Adrenal gland (tissue), 5 donors: ENCODE results near the gene IGSF22.

Experiments
- POLR2A ChIP-seq, 2 donors: fragments of 450-650 bp; IDR thresholded peaks; one replicate each; pipeline ENCODE4 v1.6.1; 2017; ENCODE audit warnings: antibody characterized with exemption in 2 of 2, mild to moderate bottlenecking in 2 of 2, moderate library complexity in 1 of 2
- TF ChIP-seq, protein P1 (sequence below), 6 experiments: fragments of 450-650 bp in 4 of 6; fragments of 200-600 bp in 2 of 6; sonication (generic) in 1 of 6; IDR thresholded peaks; 1 replicate in 5 of 6; 2 replicates in 1 of 6; pipeline versions ENCODE4 v1.5.1 to v1.8.0; 2016 to 2021; ENCODE audit warnings: antibody characterized with exemption in 6 of 6, mild to moderate bottlenecking in 2 of 6, moderate library complexity in 1 of 6
- donor health status: DM: no; HTN: no; CAD: no.

DNA sequence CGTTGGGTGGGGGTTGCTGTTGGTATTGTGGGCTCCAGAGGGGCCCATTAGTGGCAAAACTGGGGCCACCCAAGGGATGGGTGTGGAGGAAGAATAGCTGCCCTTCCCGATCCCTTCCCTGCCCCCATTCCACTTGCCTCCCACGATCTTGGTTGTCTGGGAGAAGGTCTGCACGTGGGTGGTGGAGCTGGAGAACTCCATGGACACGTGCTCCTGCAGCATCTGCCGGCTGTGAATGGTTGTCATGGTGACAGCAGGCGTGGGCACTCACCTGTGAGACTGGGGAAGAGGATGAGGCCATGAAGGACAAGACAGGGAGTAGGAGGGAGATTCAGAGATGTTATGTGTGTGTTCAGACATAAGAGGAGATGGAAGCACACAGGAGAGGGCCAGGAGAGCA, 2.0 kb downstream of the IGSF22 start:
- no peak for TF ChIP-seq POLR2A (IDR thresholded peaks at IDR 0.05)
- TF ChIP-seq, protein P1, sequence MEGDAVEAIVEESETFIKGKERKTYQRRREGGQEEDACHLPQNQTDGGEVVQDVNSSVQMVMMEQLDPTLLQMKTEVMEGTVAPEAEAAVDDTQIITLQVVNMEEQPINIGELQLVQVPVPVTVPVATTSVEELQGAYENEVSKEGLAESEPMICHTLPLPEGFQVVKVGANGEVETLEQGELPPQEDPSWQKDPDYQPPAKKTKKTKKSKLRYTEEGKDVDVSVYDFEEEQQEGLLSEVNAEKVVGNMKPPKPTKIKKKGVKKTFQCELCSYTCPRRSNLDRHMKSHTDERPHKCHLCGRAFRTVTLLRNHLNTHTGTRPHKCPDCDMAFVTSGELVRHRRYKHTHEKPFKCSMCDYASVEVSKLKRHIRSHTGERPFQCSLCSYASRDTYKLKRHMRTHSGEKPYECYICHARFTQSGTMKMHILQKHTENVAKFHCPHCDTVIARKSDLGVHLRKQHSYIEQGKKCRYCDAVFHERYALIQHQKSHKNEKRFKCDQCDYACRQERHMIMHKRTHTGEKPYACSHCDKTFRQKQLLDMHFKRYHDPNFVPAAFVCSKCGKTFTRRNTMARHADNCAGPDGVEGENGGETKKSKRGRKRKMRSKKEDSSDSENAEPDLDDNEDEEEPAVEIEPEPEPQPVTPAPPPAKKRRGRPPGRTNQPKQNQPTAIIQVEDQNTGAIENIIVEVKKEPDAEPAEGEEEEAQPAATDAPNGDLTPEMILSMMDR (IDR thresholded peaks at IDR 0.05), result no peak
